ENCODE data around the gene PKNOX2.

DNA sequence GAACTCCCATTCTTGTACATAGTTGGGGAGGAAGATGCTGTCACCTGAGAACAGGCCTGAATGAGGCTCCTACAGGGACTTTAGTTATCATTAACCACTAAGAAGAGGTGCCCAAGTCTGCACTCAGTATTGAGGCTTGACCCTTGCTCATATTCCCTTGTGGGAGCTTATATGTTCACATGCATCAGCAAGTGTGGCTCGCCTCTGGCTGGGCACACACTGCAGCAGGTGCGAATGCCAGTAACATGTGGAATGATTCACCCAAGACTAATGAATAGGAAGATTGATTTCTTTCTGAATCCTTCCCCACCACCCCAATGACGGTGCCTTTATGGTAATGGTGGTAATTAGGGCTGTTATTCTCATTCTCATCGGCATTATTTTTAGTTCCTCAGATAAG lies 204.2 kb downstream of the PKNOX2 start:
- TF ChIP-seq, protein P1, sequence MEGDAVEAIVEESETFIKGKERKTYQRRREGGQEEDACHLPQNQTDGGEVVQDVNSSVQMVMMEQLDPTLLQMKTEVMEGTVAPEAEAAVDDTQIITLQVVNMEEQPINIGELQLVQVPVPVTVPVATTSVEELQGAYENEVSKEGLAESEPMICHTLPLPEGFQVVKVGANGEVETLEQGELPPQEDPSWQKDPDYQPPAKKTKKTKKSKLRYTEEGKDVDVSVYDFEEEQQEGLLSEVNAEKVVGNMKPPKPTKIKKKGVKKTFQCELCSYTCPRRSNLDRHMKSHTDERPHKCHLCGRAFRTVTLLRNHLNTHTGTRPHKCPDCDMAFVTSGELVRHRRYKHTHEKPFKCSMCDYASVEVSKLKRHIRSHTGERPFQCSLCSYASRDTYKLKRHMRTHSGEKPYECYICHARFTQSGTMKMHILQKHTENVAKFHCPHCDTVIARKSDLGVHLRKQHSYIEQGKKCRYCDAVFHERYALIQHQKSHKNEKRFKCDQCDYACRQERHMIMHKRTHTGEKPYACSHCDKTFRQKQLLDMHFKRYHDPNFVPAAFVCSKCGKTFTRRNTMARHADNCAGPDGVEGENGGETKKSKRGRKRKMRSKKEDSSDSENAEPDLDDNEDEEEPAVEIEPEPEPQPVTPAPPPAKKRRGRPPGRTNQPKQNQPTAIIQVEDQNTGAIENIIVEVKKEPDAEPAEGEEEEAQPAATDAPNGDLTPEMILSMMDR (conservative IDR thresholded peaks at IDR 0.05 in 1 of 2, IDR thresholded peaks at IDR 0.05 in 1 of 2; ENCODE audit: extremely low read depth in 1 of 2, insufficient read depth in 1 of 2, low read depth in 1 of 2, low read length in 2 of 2) = no peak
- no peak for TF ChIP-seq EZH2 (IDR thresholded peaks at IDR 0.05; ENCODE audit: borderline replicate concordance, low read length)
